ENCODE data around the gene NIPBL. TPM values are rescaled to one million over a fixed set of nuclear protein-coding genes. Genes with fewer than 3 reads are reported as not detected.

The NIPBL gene
- total RNA-seq, 4 donors from 2014 or later: 26.7 to 73.8 (median 64.4) TPM

- Histone ChIP-seq H3K9me3 (no peaks in the 10 kb centered on the region), H3K27me3 (no peaks in the 10 kb centered on the region), H3K36me3 (peaks cover 0 to 74% (median 23%) of the 10 kb centered on the region in 4 donors), H3K4me1 (no peaks in the 10 kb centered on the region), H3K4me3 (no peak overlapping the region), H3K27ac (no peak overlapping the region)
- 93 to 94% methylated on average over 1 of the region's 1 CpG for WGBS, 2 donors (ENCODE audit: low coverage in 1 of 2)
- in situ Hi-C loops (cut with MboI; ENCODE audit: low pct_ligation_motif_present in 1 of 4, low pct_unique_long_range_greater_than_20kb in 1 of 4, low sequenced_read_pairs in 3 of 4): loop anchor here in 3 of 4 donors (25.0 kb wide), 1 partner anchor 283 kb away; no protein-coding TSS in a partner anchor
- no peak for TF ChIP-seq POLR2AphosphoS5 (IDR thresholded peaks at IDR 0.05)
- no peak for DNase-seq
- intact Hi-C loops (cut with DNase I; ENCODE audit: low total_unique reads): no loop called here
These were observed 152.3 kb downstream of the NIPBL start for GRCh38 chr5:37028910-37029309.

- H3K4me1 ChIP-seq: no peaks in the 10 kb centered on the region
- no peak overlapping the region for H3K4me3 ChIP-seq
- DNase-seq: no peak
- 92 to 100% methylated on average over 1 of the region's 1 CpG for WGBS, 2 donors (ENCODE audit: low coverage in 1 of 2)
- no peak overlapping the region for H3K27ac ChIP-seq
- peaks cover 0 to 72% (median 21%) of the 10 kb centered on the region in 4 donors for H3K36me3 ChIP-seq
- TF ChIP-seq POLR2AphosphoS5 (IDR thresholded peaks at IDR 0.05) (no peak), POLR2A (IDR thresholded peaks at IDR 0.05) (no peak), EP300 (IDR thresholded peaks at IDR 0.05; ENCODE audit: low read depth) (no peak), CTCF (IDR thresholded peaks at IDR 0.05) (no peak)
- in situ Hi-C loops (cut with MboI; ENCODE audit: low pct_ligation_motif_present in 1 of 4, low pct_unique_long_range_greater_than_20kb in 1 of 4, low sequenced_read_pairs in 3 of 4): loop anchor here in 3 of 4 donors (25.0 kb wide), 1 partner anchor 283 kb away; no protein-coding TSS in a partner anchor
- H3K27me3 ChIP-seq: no peaks in the 10 kb centered on the region
- no peaks in the 10 kb centered on the region for H3K9me3 ChIP-seq
- intact Hi-C loops (cut with DNase I; ENCODE audit: low total_unique reads): no loop called here
These were observed 152.9 kb downstream of the NIPBL start for GRCh38 chr5:37029436-37029835.

GRCh38 chr5:37034955-37035354, 158.4 kb downstream of the NIPBL start:
- 80 to 95% methylated on average over 1 to 6 of the region's 6 CpGs for WGBS, 2 donors (ENCODE audit: low coverage in 1 of 2)
- Histone ChIP-seq H3K36me3 (peaks cover 0 to 35% (median 9%) of the 10 kb centered on the region in 4 donors), H3K27ac (no peak overlapping the region), H3K4me1 (no peaks in the 10 kb centered on the region), H3K4me3 (no peak overlapping the region), H3K27me3 (no peaks in the 10 kb centered on the region), H3K9me3 (no peaks in the 10 kb centered on the region)
- in situ Hi-C loops (cut with MboI; ENCODE audit: low pct_ligation_motif_present in 1 of 4, low pct_unique_long_range_greater_than_20kb in 1 of 4, low sequenced_read_pairs in 3 of 4): loop anchor here in 3 of 4 donors (25.0 kb wide), 1 partner anchor 277 kb away; no protein-coding TSS in a partner anchor
- intact Hi-C loops (cut with DNase I; ENCODE audit: low total_unique reads): no loop called here
- no peak for TF ChIP-seq EP300 (IDR thresholded peaks at IDR 0.05; ENCODE audit: low read depth)
- no peak for TF ChIP-seq POLR2AphosphoS5 (IDR thresholded peaks at IDR 0.05)
- TF ChIP-seq CTCF (IDR thresholded peaks at IDR 0.05): no peak
- TF ChIP-seq POLR2A (IDR thresholded peaks at IDR 0.05): no peak
- no peak for DNase-seq

- WGBS, 2 donors (ENCODE audit: low coverage in 1 of 2): 100% methylated on average over 4 to 5 of the region's 5 CpGs
- Histone ChIP-seq H3K27ac (no peak overlapping the region), H3K4me3 (no peak overlapping the region), H3K9me3 (no peaks in the 10 kb centered on the region), H3K4me1 (no peaks in the 10 kb centered on the region), H3K36me3 (peaks cover 0 to 23% (median 10%) of the 10 kb centered on the region in 4 donors), H3K27me3 (no peaks in the 10 kb centered on the region)
- no peak for TF ChIP-seq POLR2AphosphoS5 (IDR thresholded peaks at IDR 0.05)
- TF ChIP-seq CTCF (IDR thresholded peaks at IDR 0.05): no peak
- TF ChIP-seq EP300 (IDR thresholded peaks at IDR 0.05; ENCODE audit: low read depth): no peak
- no peak for TF ChIP-seq POLR2A (IDR thresholded peaks at IDR 0.05)
- intact Hi-C loops (cut with DNase I; ENCODE audit: low total_unique reads) (no loop called here), in situ Hi-C loops (cut with MboI; ENCODE audit: low pct_ligation_motif_present in 1 of 4, low pct_unique_long_range_greater_than_20kb in 1 of 4, low sequenced_read_pairs in 3 of 4) (loop anchor here in 3 of 4 donors (25.0 kb wide), 1 partner anchor 274 kb away; no protein-coding TSS in a partner anchor)
- no peak for DNase-seq
These were observed 161.3 kb downstream of the NIPBL start for GRCh38 chr5:37037840-37038239.

GRCh38 chr5:37039824-37040223, 163.3 kb downstream of the NIPBL start:
- H3K9me3 ChIP-seq: no peaks in the 10 kb centered on the region
- H3K4me1 ChIP-seq: no peaks in the 10 kb centered on the region
- in situ Hi-C loops (cut with MboI; ENCODE audit: low pct_ligation_motif_present in 1 of 4, low pct_unique_long_range_greater_than_20kb in 1 of 4, low sequenced_read_pairs in 3 of 4): loop anchor here in 3 of 4 donors (25.0 kb wide), 1 partner anchor 272 kb away; no protein-coding TSS in a partner anchor
- H3K4me3 ChIP-seq: no peak overlapping the region
- intact Hi-C loops (cut with DNase I; ENCODE audit: low total_unique reads): no loop called here
- TF ChIP-seq POLR2AphosphoS5 (IDR thresholded peaks at IDR 0.05) (no peak), POLR2A (IDR thresholded peaks at IDR 0.05) (no peak), EP300 (IDR thresholded peaks at IDR 0.05; ENCODE audit: low read depth) (no peak), CTCF (IDR thresholded peaks at IDR 0.05) (no peak)
- WGBS, 2 donors (ENCODE audit: low coverage in 1 of 2): 88 to 100% methylated on average over 1 of the region's 1 CpG
- peaks cover 0 to 29% (median 14%) of the 10 kb centered on the region in 4 donors for H3K36me3 ChIP-seq
- H3K27me3 ChIP-seq: no peaks in the 10 kb centered on the region
- no peak for DNase-seq
- no peak overlapping the region for H3K27ac ChIP-seq

All from transverse colon (tissue), 4 donors.